ENCODE results near the gene VMP1.

DNA sequence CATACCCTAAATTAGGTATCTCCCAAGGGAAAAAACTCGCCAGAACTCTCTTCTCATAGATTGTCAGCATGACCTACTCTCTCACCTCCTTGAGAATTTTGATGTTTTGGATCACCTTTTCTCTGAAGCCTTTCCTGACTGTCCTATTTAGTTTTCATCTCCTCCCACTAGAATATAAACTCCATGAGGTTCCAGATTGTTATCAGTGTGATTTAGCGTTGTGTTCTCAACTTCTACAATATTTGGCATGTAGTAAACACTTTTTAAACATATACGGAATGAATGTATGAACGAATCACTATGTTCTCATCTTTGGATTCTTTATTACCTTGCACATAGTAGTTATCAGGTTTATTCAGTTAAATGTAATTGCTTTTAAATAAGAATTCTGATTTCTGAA lies 88.7 kb downstream of the VMP1 start:
- TF ChIP-seq, protein P1, sequence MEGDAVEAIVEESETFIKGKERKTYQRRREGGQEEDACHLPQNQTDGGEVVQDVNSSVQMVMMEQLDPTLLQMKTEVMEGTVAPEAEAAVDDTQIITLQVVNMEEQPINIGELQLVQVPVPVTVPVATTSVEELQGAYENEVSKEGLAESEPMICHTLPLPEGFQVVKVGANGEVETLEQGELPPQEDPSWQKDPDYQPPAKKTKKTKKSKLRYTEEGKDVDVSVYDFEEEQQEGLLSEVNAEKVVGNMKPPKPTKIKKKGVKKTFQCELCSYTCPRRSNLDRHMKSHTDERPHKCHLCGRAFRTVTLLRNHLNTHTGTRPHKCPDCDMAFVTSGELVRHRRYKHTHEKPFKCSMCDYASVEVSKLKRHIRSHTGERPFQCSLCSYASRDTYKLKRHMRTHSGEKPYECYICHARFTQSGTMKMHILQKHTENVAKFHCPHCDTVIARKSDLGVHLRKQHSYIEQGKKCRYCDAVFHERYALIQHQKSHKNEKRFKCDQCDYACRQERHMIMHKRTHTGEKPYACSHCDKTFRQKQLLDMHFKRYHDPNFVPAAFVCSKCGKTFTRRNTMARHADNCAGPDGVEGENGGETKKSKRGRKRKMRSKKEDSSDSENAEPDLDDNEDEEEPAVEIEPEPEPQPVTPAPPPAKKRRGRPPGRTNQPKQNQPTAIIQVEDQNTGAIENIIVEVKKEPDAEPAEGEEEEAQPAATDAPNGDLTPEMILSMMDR (IDR thresholded peaks at IDR 0.05; ENCODE audit: insufficient read depth, low read depth, low read length): no peak
- TF ChIP-seq EZH2 (IDR thresholded peaks at IDR 0.05; ENCODE audit: insufficient read depth, low read length): no peak
